ENCODE results near the gene KCND2. TPM values are rescaled to one million over a fixed set of nuclear protein-coding genes. Genes with fewer than 3 reads are reported as not detected.

The KCND2 gene
- total and polyA plus RNA-seq, 2 of the 4 experiments (the other 2 are of a cell fraction), result under 0.01 TPM; not detected in 1

DNA sequence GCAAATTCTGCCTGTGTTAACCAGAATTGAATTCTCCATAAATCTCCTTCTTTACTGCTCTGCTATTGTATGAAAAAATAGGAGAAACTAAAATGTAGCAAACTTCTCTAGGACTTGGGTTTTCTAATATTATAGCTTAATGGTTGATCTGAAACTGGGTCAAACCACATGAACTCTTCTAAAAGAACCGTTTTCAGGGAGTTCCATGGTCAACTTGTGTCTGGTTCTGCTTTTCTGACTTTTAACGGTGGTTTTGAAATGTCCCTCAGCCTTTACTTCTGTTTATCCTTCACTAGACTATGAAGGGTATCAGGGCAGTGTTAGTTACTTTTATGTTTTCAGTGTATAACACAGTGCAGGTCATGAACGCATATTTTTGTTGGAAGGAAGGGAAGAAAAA, 342.7 kb downstream of the KCND2 start:
- no peaks in the 10 kb centered on the region for H3K9me3 ChIP-seq (ENCODE audit: control insufficient read depth, insufficient read depth, low read length)
- H3K18ac ChIP-seq (ENCODE audit: low read depth, low read length), result no peak overlapping the region
- no peak for TF ChIP-seq MAZ (IDR thresholded peaks at IDR 0.05; ENCODE audit: borderline replicate concordance, low read depth, low read length)
- TF ChIP-seq RFX5 (IDR thresholded peaks at IDR 0.05; ENCODE audit: low read depth, low read length), result no peak
- TF ChIP-seq MAFK (IDR thresholded peaks at IDR 0.05; ENCODE audit: low read depth, low read length), result no peak
- no peak for TF ChIP-seq NFE2L2 (IDR thresholded peaks at IDR 0.05; ENCODE audit: low read depth, low read length)
- TF ChIP-seq, protein P1, sequence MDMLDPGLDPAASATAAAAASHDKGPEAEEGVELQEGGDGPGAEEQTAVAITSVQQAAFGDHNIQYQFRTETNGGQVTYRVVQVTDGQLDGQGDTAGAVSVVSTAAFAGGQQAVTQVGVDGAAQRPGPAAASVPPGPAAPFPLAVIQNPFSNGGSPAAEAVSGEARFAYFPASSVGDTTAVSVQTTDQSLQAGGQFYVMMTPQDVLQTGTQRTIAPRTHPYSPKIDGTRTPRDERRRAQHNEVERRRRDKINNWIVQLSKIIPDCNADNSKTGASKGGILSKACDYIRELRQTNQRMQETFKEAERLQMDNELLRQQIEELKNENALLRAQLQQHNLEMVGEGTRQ (IDR thresholded peaks at IDR 0.05; ENCODE audit: low read depth, low read length), result no peak
- no peak for TF ChIP-seq CTCF (conservative IDR thresholded peaks at IDR 0.05; ENCODE audit: low read depth, low read length)
- TF ChIP-seq FOS (IDR thresholded peaks at IDR 0.05; ENCODE audit: low read depth, low read length), result no peak
- TF ChIP-seq CHD1 (IDR thresholded peaks at IDR 0.05; ENCODE audit: low read depth, low read length), result no peak
- intact Hi-C loops (cut with micrococcal nuclease), result no loop called here
- POLR2A ChIA-PET (ENCODE audit: unreplicated experiment), result no interaction called here
- H2BK15ac ChIP-seq (ENCODE audit: low read depth, low read length), result no peak overlapping the region
- H2BK120ac ChIP-seq (ENCODE audit: low read depth, low read length), result no peak overlapping the region
- H4K8ac ChIP-seq (ENCODE audit: low read depth in 2 of 2, low read length in 2 of 2), result no peak overlapping the region
- no peak overlapping the region for H3K27ac ChIP-seq (ENCODE audit: insufficient read depth, low read length)
- H4K5ac ChIP-seq (ENCODE audit: low read depth, low read length), result no peak overlapping the region
- no peak overlapping the region for H2AK9ac ChIP-seq (replicated peaks; ENCODE audit: low read depth, low read length, poor library complexity)
- H3K4ac ChIP-seq (ENCODE audit: low read depth, low read length), result no peak overlapping the region
- H4K91ac ChIP-seq (ENCODE audit: insufficient read depth, low read depth, low read length), result no peak overlapping the region
- H3K56ac ChIP-seq (ENCODE audit: extremely low read depth, insufficient read depth, low read length), result no peak overlapping the region
- no peaks in the 10 kb centered on the region for H4K20me1 ChIP-seq (ENCODE audit: insufficient read depth, low read length)
- H3K4me2 ChIP-seq (ENCODE audit: low read depth, low read length), result no peak overlapping the region
- ATAC-seq (ENCODE audit: low read depth), result no peak
- H3K4me1 ChIP-seq (ENCODE audit: control insufficient read depth, insufficient read depth, low read length), result no peaks in the 10 kb centered on the region
- no peaks in the 10 kb centered on the region for H3K36me3 ChIP-seq (ENCODE audit: control insufficient read depth, insufficient read depth, low read length)
- no TSS peak for BruUV-seq (replicated peaks)
- no peak overlapping the region for H3K23ac ChIP-seq (ENCODE audit: low read depth, low read length)
- H3K4me3 ChIP-seq (ENCODE audit: insufficient read depth, low read depth, low read length), result no peak overlapping the region
- H3K79me1 ChIP-seq (ENCODE audit: low read depth in 1 of 2, low read length in 2 of 2), result no peaks in the 10 kb centered on the region
- no peak for DNase-seq
- no peak overlapping the region for H3K14ac ChIP-seq (replicated peaks; ENCODE audit: low read depth, low read length)
- dilution Hi-C loops (cut with HindIII; ENCODE audit: low sequenced_read_pairs, unreplicated experiment), result no loop called here
- H2AK5ac ChIP-seq (ENCODE audit: low read depth, low read length), result no peak overlapping the region
- H2AFZ ChIP-seq (replicated peaks; ENCODE audit: low read length, poor library complexity), result no peak overlapping the region
- H3K9ac ChIP-seq (ENCODE audit: low read depth, low read length), result no peak overlapping the region
- no peaks in the 10 kb centered on the region for H3K27me3 ChIP-seq (ENCODE audit: control insufficient read depth, insufficient read depth, low read length)
- H2BK5ac ChIP-seq (ENCODE audit: low read depth, low read length, poor library complexity, severe bottlenecking), result no peak overlapping the region
- no CpG with 5 or more reads among the region's 3 CpGs for WGBS, 2 experiments (ENCODE audit: extremely low coverage in 2 of 2, insufficient read length in 1 of 2)
- H3K9me1 ChIP-seq (ENCODE audit: insufficient read depth, low read length), result no peaks in the 10 kb centered on the region
- CTCF ChIA-PET, result no interaction called here
- in situ Hi-C loops (cut with MboI; ENCODE audit: low sequenced_read_pairs), result no loop called here
- no peak overlapping the region for H2BK20ac ChIP-seq (ENCODE audit: low read depth, low read length)
